Activated CD8-positive, alpha-beta memory T cell treated with anti-CD3 and anti-CD28 coated beads for 1 hour (primary cell): ENCODE data around the gene CACNG3.
"Not testable (repeated sequence)": the region's sequence is repeated elsewhere in the genome, so short reads cannot be mapped to it uniquely, and the experiment has no call there.

Experiments
- DNase-seq, 2 donors: peaks; one replicate each; pipeline ENCODE4 v3.0.0-alpha.2; 2020; ENCODE audit warnings: low read depth in 1 of 2; ENCODE audit errors: extremely low read depth in 1 of 2

Gene CACNG3

GRCh38 chr16:24275413-24275812 lies 19.3 kb downstream of the CACNG3 start:
- DNase-seq, result no peak

GRCh38 chr16:24279982-24280515 lies 23.9 kb downstream of the CACNG3 start:
- no peak for DNase-seq

GRCh38 chr16:24281466-24281865 lies 25.3 kb downstream of the CACNG3 start:
- DNase-seq, result no peak

- DNase-seq, result no peak
These were observed 26.0 kb downstream of the CACNG3 start for GRCh38 chr16:24282141-24282540.

- DNase-seq, result no peak
These were observed 30.7 kb downstream of the CACNG3 start for GRCh38 chr16:24286741-24287405.

GRCh38 chr16:24288516-24288915 lies 32.4 kb downstream of the CACNG3 start:
- DNase-seq, result no peak

- no peak for DNase-seq
These were observed 33.1 kb downstream of the CACNG3 start for GRCh38 chr16:24289166-24289700.

- DNase-seq, result no peak
These were observed 35.8 kb downstream of the CACNG3 start for GRCh38 chr16:24291932-24292331.

GRCh38 chr16:24294131-24294530 lies 38.0 kb downstream of the CACNG3 start:
- DNase-seq, result no peak

GRCh38 chr16:24297375-24297774 lies 41.2 kb downstream of the CACNG3 start:
- DNase-seq, result no peak

- no peak for DNase-seq
These were observed 42.5 kb downstream of the CACNG3 start for GRCh38 chr16:24298548-24299167.

GRCh38 chr16:24300750-24301149 lies 44.6 kb downstream of the CACNG3 start:
- not testable (repeated sequence) for DNase-seq

GRCh38 chr16:24302636-24303035 lies 46.5 kb downstream of the CACNG3 start:
- DNase-seq, result no peak

GRCh38 chr16:24308200-24308599 lies 52.1 kb downstream of the CACNG3 start:
- no peak for DNase-seq

GRCh38 chr16:24309258-24310142 lies 53.4 kb downstream of the CACNG3 start:
- DNase-seq, result no peak

GRCh38 chr16:24315343-24315742 lies 59.2 kb downstream of the CACNG3 start:
- no peak for DNase-seq

- DNase-seq, result no peak
These were observed 62.5 kb downstream of the CACNG3 start for GRCh38 chr16:24318680-24319079.

- DNase-seq, result no peak
These were observed 63.1 kb downstream of the CACNG3 start for GRCh38 chr16:24319126-24319814.

- DNase-seq, result no peak
These were observed 66.0 kb downstream of the CACNG3 start for GRCh38 chr16:24322106-24322505.

- no peak for DNase-seq
These were observed 68.3 kb downstream of the CACNG3 start for GRCh38 chr16:24324421-24324820.
